ENCODE results near the gene ZC3H8.

Gene ZC3H8

GRCh38 chr2:112243233-112243632 lies 11.6 kb downstream of the ZC3H8 start:
- no CpG with 5 or more reads among the region's 4 CpGs for WGBS (ENCODE audit: extremely low coverage, insufficient coverage, low lambda C conversion rate)
- Histone ChIP-seq H2AK5ac (ENCODE audit: low read length) (no peak overlapping the region), H3K9ac (ENCODE audit: low read length) (no peak overlapping the region), H3K27me3 (ENCODE audit: insufficient read depth, low read length, poor library complexity) (no peaks in the 10 kb centered on the region), H4K5ac (ENCODE audit: low read length) (no peak overlapping the region), H3K79me2 (ENCODE audit: control insufficient read depth, insufficient read depth, low read length) (no peaks in the 10 kb centered on the region), H3K4me3 (ENCODE audit: low read length) (no peak overlapping the region), H4K8ac (ENCODE audit: low read depth, low read length) (no peak overlapping the region), H3K36me3 (ENCODE audit: control insufficient read depth, insufficient read depth, low read length) (no peaks in the 10 kb centered on the region), H3K56ac (ENCODE audit: low read length) (no peak overlapping the region), H2BK15ac (replicated peaks; ENCODE audit: low read depth) (no peak overlapping the region), H3K4me1 (ENCODE audit: control insufficient read depth, low read depth, low read length) (no peaks in the 10 kb centered on the region), H3K79me1 (ENCODE audit: low read length) (no peaks in the 10 kb centered on the region), H2BK5ac (ENCODE audit: low read length) (no peak overlapping the region), H3K4me2 (ENCODE audit: low read length) (no peak overlapping the region), H2BK120ac (ENCODE audit: low read depth, low read length) (no peak overlapping the region), H3K18ac (ENCODE audit: low read length) (no peak overlapping the region), H3K23ac (ENCODE audit: low read length) (no peak overlapping the region), H3K4ac (ENCODE audit: low read depth, low read length) (no peak overlapping the region), H3K27ac (ENCODE audit: low read depth, low read length) (no peak overlapping the region)
- no peak for DNase-seq

- no peak overlapping the region for H2BK15ac ChIP-seq (replicated peaks; ENCODE audit: low read depth)
- no peaks in the 10 kb centered on the region for H3K36me3 ChIP-seq (ENCODE audit: control insufficient read depth, insufficient read depth, low read length)
- H3K79me1 ChIP-seq (ENCODE audit: low read length), result no peaks in the 10 kb centered on the region
- H3K4me2 ChIP-seq (ENCODE audit: low read length), result no peak overlapping the region
- no peak overlapping the region for H3K9ac ChIP-seq (ENCODE audit: low read length)
- H2AK5ac ChIP-seq (ENCODE audit: low read length), result no peak overlapping the region
- H3K79me2 ChIP-seq (ENCODE audit: control insufficient read depth, insufficient read depth, low read length), result no peaks in the 10 kb centered on the region
- H2BK120ac ChIP-seq (ENCODE audit: low read depth, low read length), result no peak overlapping the region
- H4K5ac ChIP-seq (ENCODE audit: low read length), result no peak overlapping the region
- H3K4me3 ChIP-seq (ENCODE audit: low read length), result no peak overlapping the region
- no peak overlapping the region for H3K4ac ChIP-seq (ENCODE audit: low read depth, low read length)
- no peak overlapping the region for H3K18ac ChIP-seq (ENCODE audit: low read length)
- no peak overlapping the region for H2BK5ac ChIP-seq (ENCODE audit: low read length)
- no peak overlapping the region for H3K56ac ChIP-seq (ENCODE audit: low read length)
- H3K4me1 ChIP-seq (ENCODE audit: control insufficient read depth, low read depth, low read length), result no peaks in the 10 kb centered on the region
- no peak overlapping the region for H3K27ac ChIP-seq (ENCODE audit: low read depth, low read length)
- DNase-seq, result no peak
- H4K8ac ChIP-seq (ENCODE audit: low read depth, low read length), result no peak overlapping the region
- H3K27me3 ChIP-seq (ENCODE audit: insufficient read depth, low read length, poor library complexity), result no peaks in the 10 kb centered on the region
- WGBS (ENCODE audit: extremely low coverage, insufficient coverage, low lambda C conversion rate), result no CpG with 5 or more reads among the region's 3 CpGs
- H3K23ac ChIP-seq (ENCODE audit: low read length), result no peak overlapping the region
Observed at GRCh38 chr2:112242384-112242783, 12.5 kb downstream of the ZC3H8 start.

GRCh38 chr2:112239862-112240261 lies 15.0 kb downstream of the ZC3H8 start:
- Histone ChIP-seq H3K56ac (ENCODE audit: low read length) (no peak overlapping the region), H3K36me3 (ENCODE audit: control insufficient read depth, insufficient read depth, low read length) (no peaks in the 10 kb centered on the region), H2BK120ac (ENCODE audit: low read depth, low read length) (no peak overlapping the region), H3K79me2 (ENCODE audit: control insufficient read depth, insufficient read depth, low read length) (no peaks in the 10 kb centered on the region), H3K4me3 (ENCODE audit: low read length) (no peak overlapping the region), H3K9ac (ENCODE audit: low read length) (no peak overlapping the region), H4K8ac (ENCODE audit: low read depth, low read length) (no peak overlapping the region), H3K27ac (ENCODE audit: low read depth, low read length) (no peak overlapping the region), H4K5ac (ENCODE audit: low read length) (no peak overlapping the region), H2BK5ac (ENCODE audit: low read length) (no peak overlapping the region), H3K18ac (ENCODE audit: low read length) (no peak overlapping the region), H2BK15ac (replicated peaks; ENCODE audit: low read depth) (no peak overlapping the region), H3K4me2 (ENCODE audit: low read length) (no peak overlapping the region), H3K79me1 (ENCODE audit: low read length) (no peaks in the 10 kb centered on the region), H3K4ac (ENCODE audit: low read depth, low read length) (no peak overlapping the region), H3K4me1 (ENCODE audit: control insufficient read depth, low read depth, low read length) (no peaks in the 10 kb centered on the region), H2AK5ac (ENCODE audit: low read length) (no peak overlapping the region), H3K27me3 (ENCODE audit: insufficient read depth, low read length, poor library complexity) (no peaks in the 10 kb centered on the region), H3K23ac (ENCODE audit: low read length) (no peak overlapping the region)
- WGBS (ENCODE audit: extremely low coverage, insufficient coverage, low lambda C conversion rate), result no CpG with 5 or more reads among the region's 1 CpG
- DNase-seq, result peak; percentile 24

- Histone ChIP-seq H2BK5ac (ENCODE audit: low read length) (no peak overlapping the region), H3K27me3 (ENCODE audit: insufficient read depth, low read length, poor library complexity) (no peaks in the 10 kb centered on the region), H3K23ac (ENCODE audit: low read length) (no peak overlapping the region), H3K9ac (ENCODE audit: low read length) (no peak overlapping the region), H3K18ac (ENCODE audit: low read length) (no peak overlapping the region), H3K4me1 (ENCODE audit: control insufficient read depth, low read depth, low read length) (no peaks in the 10 kb centered on the region), H4K8ac (ENCODE audit: low read depth, low read length) (no peak overlapping the region), H3K4ac (ENCODE audit: low read depth, low read length) (no peak overlapping the region), H3K4me2 (ENCODE audit: low read length) (no peak overlapping the region), H3K27ac (ENCODE audit: low read depth, low read length) (no peak overlapping the region), H3K79me2 (ENCODE audit: control insufficient read depth, insufficient read depth, low read length) (no peaks in the 10 kb centered on the region), H3K36me3 (ENCODE audit: control insufficient read depth, insufficient read depth, low read length) (no peaks in the 10 kb centered on the region), H2AK5ac (ENCODE audit: low read length) (no peak overlapping the region), H4K5ac (ENCODE audit: low read length) (no peak overlapping the region), H2BK15ac (replicated peaks; ENCODE audit: low read depth) (no peak overlapping the region), H2BK120ac (ENCODE audit: low read depth, low read length) (no peak overlapping the region), H3K56ac (ENCODE audit: low read length) (no peak overlapping the region), H3K4me3 (ENCODE audit: low read length) (no peak overlapping the region), H3K79me1 (ENCODE audit: low read length) (no peaks in the 10 kb centered on the region)
- DNase-seq, result no peak
- no CpG with 5 or more reads among the region's 3 CpGs for WGBS (ENCODE audit: extremely low coverage, insufficient coverage, low lambda C conversion rate)
Observed at GRCh38 chr2:112230371-112230770, 24.5 kb downstream of the ZC3H8 start.

GRCh38 chr2:112229348-112229747 lies 25.5 kb downstream of the ZC3H8 start:
- Histone ChIP-seq H3K27ac (ENCODE audit: low read depth, low read length) (no peak overlapping the region), H3K4ac (ENCODE audit: low read depth, low read length) (no peak overlapping the region), H3K4me2 (ENCODE audit: low read length) (no peak overlapping the region), H2BK5ac (ENCODE audit: low read length) (no peak overlapping the region), H4K8ac (ENCODE audit: low read depth, low read length) (no peak overlapping the region), H2BK120ac (ENCODE audit: low read depth, low read length) (no peak overlapping the region), H4K5ac (ENCODE audit: low read length) (no peak overlapping the region), H2AK5ac (ENCODE audit: low read length) (no peak overlapping the region), H3K79me1 (ENCODE audit: low read length) (no peaks in the 10 kb centered on the region), H3K56ac (ENCODE audit: low read length) (no peak overlapping the region), H3K4me1 (ENCODE audit: control insufficient read depth, low read depth, low read length) (no peaks in the 10 kb centered on the region), H3K9ac (ENCODE audit: low read length) (no peak overlapping the region), H3K79me2 (ENCODE audit: control insufficient read depth, insufficient read depth, low read length) (no peaks in the 10 kb centered on the region), H2BK15ac (replicated peaks; ENCODE audit: low read depth) (no peak overlapping the region), H3K23ac (ENCODE audit: low read length) (no peak overlapping the region), H3K18ac (ENCODE audit: low read length) (no peak overlapping the region), H3K36me3 (ENCODE audit: control insufficient read depth, insufficient read depth, low read length) (no peaks in the 10 kb centered on the region), H3K4me3 (ENCODE audit: low read length) (no peak overlapping the region), H3K27me3 (ENCODE audit: insufficient read depth, low read length, poor library complexity) (no peaks in the 10 kb centered on the region)
- DNase-seq, result no peak

GRCh38 chr2:112220831-112221230 lies 34.0 kb downstream of the ZC3H8 start:
- no peak overlapping the region for H4K5ac ChIP-seq (ENCODE audit: low read length)
- no peak overlapping the region for H3K4me2 ChIP-seq (ENCODE audit: low read length)
- no peak overlapping the region for H2BK120ac ChIP-seq (ENCODE audit: low read depth, low read length)
- H3K4me1 ChIP-seq (ENCODE audit: control insufficient read depth, low read depth, low read length), result no peaks in the 10 kb centered on the region
- no peak overlapping the region for H3K4me3 ChIP-seq (ENCODE audit: low read length)
- no peak overlapping the region for H4K8ac ChIP-seq (ENCODE audit: low read depth, low read length)
- H3K23ac ChIP-seq (ENCODE audit: low read length), result no peak overlapping the region
- H3K18ac ChIP-seq (ENCODE audit: low read length), result no peak overlapping the region
- no peak overlapping the region for H2BK5ac ChIP-seq (ENCODE audit: low read length)
- no peaks in the 10 kb centered on the region for H3K36me3 ChIP-seq (ENCODE audit: control insufficient read depth, insufficient read depth, low read length)
- H3K27me3 ChIP-seq (ENCODE audit: insufficient read depth, low read length, poor library complexity), result no peaks in the 10 kb centered on the region
- no peak overlapping the region for H3K4ac ChIP-seq (ENCODE audit: low read depth, low read length)
- H3K9ac ChIP-seq (ENCODE audit: low read length), result no peak overlapping the region
- H3K79me1 ChIP-seq (ENCODE audit: low read length), result no peaks in the 10 kb centered on the region
- no CpG with 5 or more reads among the region's 3 CpGs for WGBS (ENCODE audit: extremely low coverage, insufficient coverage, low lambda C conversion rate)
- no peak overlapping the region for H2AK5ac ChIP-seq (ENCODE audit: low read length)
- no peak overlapping the region for H2BK15ac ChIP-seq (replicated peaks; ENCODE audit: low read depth)
- H3K27ac ChIP-seq (ENCODE audit: low read depth, low read length), result no peak overlapping the region
- no peak for DNase-seq
- H3K56ac ChIP-seq (ENCODE audit: low read length), result no peak overlapping the region
- no peaks in the 10 kb centered on the region for H3K79me2 ChIP-seq (ENCODE audit: control insufficient read depth, insufficient read depth, low read length)
